ENCODE results near the gene UTP3. TPM values are rescaled to one million over a fixed set of nuclear protein-coding genes. Genes with fewer than 3 reads are reported as not detected.
"Not testable (repeated sequence)": the region's sequence is repeated elsewhere in the genome, so short reads cannot be mapped to it uniquely, and the experiment has no call there.

The UTP3 gene
- total RNA-seq, 4 donors from 2014 or later, result 3.7 to 23.1 (median 19.4) TPM

DNA sequence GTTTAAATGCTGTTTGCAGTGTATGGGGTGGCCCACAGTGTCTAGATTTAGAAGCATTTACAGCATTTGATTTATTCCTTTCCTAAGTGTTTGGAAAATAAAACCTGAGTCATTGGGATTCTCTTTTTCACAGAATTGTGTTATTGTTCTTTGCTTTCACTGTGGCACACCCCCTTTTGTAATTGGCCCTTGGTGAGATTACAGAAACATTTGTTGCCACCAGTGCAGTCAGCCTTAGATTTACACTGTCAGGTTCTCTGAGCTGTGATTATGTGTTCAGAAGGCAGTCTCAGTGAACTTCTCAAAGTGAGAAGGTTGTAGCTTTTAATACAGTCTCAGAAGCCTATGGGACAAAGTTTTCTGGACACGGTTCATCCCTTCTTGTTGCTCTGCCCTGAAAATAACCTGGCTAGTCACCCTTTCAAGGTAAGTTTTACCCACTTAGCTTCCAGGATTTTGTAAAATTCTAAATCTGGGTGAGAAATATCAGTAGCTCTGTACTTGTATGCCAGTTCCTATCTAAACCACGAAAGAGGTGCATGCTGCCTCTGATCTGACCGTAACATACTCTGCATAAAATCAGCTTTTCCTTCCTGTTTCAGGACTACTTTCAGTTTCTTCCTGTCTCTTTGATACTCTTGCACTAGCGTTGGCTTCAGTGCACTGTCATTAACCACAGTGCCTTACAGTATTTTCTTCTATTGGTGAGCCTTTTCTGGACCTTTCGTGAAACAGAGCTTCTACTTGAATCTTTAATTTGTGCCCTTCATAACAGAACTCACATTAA is 46.0 kb downstream of the UTP3 start:
- DNase-seq, result peak; percentile 26
- peaks cover 6 to 42% (median 12%) of the 10 kb centered on the region in 4 donors for H3K4me1 ChIP-seq
- in situ Hi-C loops (cut with MboI; ENCODE audit: low pct_ligation_motif_present in 1 of 4, low pct_unique_long_range_greater_than_20kb in 1 of 4, low sequenced_read_pairs in 3 of 4), result no loop called here
- H3K36me3 ChIP-seq, result no peaks in the 10 kb centered on the region
- peak overlapping the region; percentile 79 to 90 (median 83) for H3K27ac ChIP-seq
- intact Hi-C loops (cut with DNase I; ENCODE audit: low total_unique reads), result no loop called here
- TF ChIP-seq POLR2AphosphoS5 (IDR thresholded peaks at IDR 0.05) (peak in 2 of 3 donors; percentile 9 to 41), POLR2A (IDR thresholded peaks at IDR 0.05) (no peak)
- H3K27me3 ChIP-seq, result no peaks in the 10 kb centered on the region
- no peaks in the 10 kb centered on the region for H3K9me3 ChIP-seq
- WGBS, 2 donors (ENCODE audit: low coverage in 1 of 2), result 0 to 3% methylated on average over 4 to 5 of the region's 5 CpGs
- peak overlapping the region; percentile 0 to 55 (median 29) for H3K4me3 ChIP-seq

DNA sequence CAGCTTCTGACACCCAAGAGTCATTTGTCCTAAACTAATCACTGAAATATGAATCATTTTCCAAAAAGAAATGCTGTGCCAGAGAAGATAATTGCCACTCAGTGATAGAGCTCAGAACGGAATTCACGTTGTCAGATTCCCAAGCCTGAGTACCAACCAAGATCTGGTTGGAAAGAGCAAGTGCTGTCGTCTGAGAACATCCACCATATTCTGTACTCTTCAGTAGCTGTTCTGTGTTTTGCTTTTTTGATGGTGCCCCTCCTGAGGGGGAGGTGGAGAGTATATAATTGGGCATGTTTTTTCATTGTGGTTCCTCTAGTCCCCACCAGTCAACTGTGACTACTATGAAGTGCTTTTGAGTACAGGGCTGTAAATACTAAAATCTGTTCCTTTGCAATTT is 46.6 kb downstream of the UTP3 start:
- no peak for DNase-seq
- Histone ChIP-seq H3K36me3 (no peaks in the 10 kb centered on the region), H3K4me1 (peaks cover 6 to 46% (median 12%) of the 10 kb centered on the region in 4 donors), H3K27me3 (no peaks in the 10 kb centered on the region), H3K9me3 (no peaks in the 10 kb centered on the region), H3K4me3 (peak overlapping the region; percentile 0 to 55 (median 29)), H3K27ac (peak overlapping the region; percentile 79 to 90 (median 83))
- WGBS, 2 donors (ENCODE audit: low coverage in 1 of 2), result 4 to 6% methylated on average over 3 of the region's 3 CpGs
- in situ Hi-C loops (cut with MboI; ENCODE audit: low pct_ligation_motif_present in 1 of 4, low pct_unique_long_range_greater_than_20kb in 1 of 4, low sequenced_read_pairs in 3 of 4) (no loop called here), intact Hi-C loops (cut with DNase I; ENCODE audit: low total_unique reads) (no loop called here)
- TF ChIP-seq, protein P1, sequence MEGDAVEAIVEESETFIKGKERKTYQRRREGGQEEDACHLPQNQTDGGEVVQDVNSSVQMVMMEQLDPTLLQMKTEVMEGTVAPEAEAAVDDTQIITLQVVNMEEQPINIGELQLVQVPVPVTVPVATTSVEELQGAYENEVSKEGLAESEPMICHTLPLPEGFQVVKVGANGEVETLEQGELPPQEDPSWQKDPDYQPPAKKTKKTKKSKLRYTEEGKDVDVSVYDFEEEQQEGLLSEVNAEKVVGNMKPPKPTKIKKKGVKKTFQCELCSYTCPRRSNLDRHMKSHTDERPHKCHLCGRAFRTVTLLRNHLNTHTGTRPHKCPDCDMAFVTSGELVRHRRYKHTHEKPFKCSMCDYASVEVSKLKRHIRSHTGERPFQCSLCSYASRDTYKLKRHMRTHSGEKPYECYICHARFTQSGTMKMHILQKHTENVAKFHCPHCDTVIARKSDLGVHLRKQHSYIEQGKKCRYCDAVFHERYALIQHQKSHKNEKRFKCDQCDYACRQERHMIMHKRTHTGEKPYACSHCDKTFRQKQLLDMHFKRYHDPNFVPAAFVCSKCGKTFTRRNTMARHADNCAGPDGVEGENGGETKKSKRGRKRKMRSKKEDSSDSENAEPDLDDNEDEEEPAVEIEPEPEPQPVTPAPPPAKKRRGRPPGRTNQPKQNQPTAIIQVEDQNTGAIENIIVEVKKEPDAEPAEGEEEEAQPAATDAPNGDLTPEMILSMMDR (IDR thresholded peaks at IDR 0.05), result no peak
- TF ChIP-seq EP300 (IDR thresholded peaks at IDR 0.05; ENCODE audit: low read depth) (no peak), POLR2A (IDR thresholded peaks at IDR 0.05) (no peak), POLR2AphosphoS5 (IDR thresholded peaks at IDR 0.05) (no peak)

DNA sequence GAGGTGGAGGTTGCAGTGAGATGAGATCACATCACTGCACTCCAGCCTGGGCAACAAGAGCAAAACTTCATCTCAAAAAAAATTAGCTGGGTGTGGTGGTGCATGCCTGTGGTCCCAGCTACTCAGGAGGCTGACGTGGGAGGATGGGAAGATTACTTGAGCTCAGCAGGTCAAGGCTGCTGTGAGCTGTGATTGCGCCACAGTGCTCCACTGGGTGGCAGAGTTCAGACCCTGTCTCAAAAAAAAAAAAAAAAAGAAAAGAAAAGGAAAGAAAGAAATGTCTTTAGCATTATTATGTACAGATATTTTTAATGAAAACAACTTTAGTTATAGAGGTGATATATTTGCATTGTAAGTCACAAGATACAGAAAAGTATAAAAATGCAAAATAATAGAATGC is 47.6 kb downstream of the UTP3 start:
- H3K36me3 ChIP-seq; intact Hi-C loops (cut with DNase I; ENCODE audit: low total_unique reads); H3K27me3 ChIP-seq; H3K9me3 ChIP-seq; H3K4me3 ChIP-seq; in situ Hi-C loops (cut with MboI; ENCODE audit: low pct_ligation_motif_present in 1 of 4, low pct_unique_long_range_greater_than_20kb in 1 of 4, low sequenced_read_pairs in 3 of 4): not testable (repeated sequence)
- TF ChIP-seq, protein P1 (IDR thresholded peaks at IDR 0.05), result peak in 2 of 5 experiments; percentile 10 to 12
- peak; percentile 59 for DNase-seq
- 70 to 83% methylated on average over 1 to 2 of the region's 2 CpGs for WGBS, 2 donors (ENCODE audit: low coverage in 1 of 2)
- Histone ChIP-seq H3K4me1 (peaks cover 6 to 54% (median 12%) of the 10 kb centered on the region in 4 donors), H3K27ac (peak overlapping the region in 3 of 4 donors; percentile 80 to 90 (median 86))

DNA sequence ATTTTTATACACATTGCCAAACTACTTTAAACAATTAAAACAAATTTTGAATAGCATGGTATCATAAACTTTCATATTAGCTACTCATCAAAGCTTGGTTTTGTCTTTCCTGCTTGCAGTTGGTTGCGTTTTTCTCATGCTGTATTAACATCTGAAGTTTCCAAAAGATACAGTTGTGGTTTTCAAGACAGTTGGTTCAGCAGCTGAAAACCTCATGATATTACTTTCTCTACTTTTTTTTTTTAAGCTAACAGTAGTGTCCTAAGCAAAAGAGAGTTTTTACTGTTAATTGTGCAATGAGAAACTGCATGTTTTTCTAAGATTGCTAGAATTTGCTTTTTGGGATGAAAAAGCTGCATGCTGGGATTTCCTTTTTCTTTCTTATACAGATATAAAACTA is 48.7 kb downstream of the UTP3 start:
- no peaks in the 10 kb centered on the region for H3K27me3 ChIP-seq
- no peaks in the 10 kb centered on the region for H3K36me3 ChIP-seq
- no peak overlapping the region for H3K27ac ChIP-seq
- no peak overlapping the region for H3K4me3 ChIP-seq
- H3K9me3 ChIP-seq, result no peaks in the 10 kb centered on the region
- peaks cover 6 to 54% (median 12%) of the 10 kb centered on the region in 4 donors for H3K4me1 ChIP-seq
- DNase-seq, result no peak
- intact Hi-C loops (cut with DNase I; ENCODE audit: low total_unique reads), result no loop called here
- TF ChIP-seq EP300 (IDR thresholded peaks at IDR 0.05; ENCODE audit: low read depth), result no peak
- TF ChIP-seq, protein P1 (IDR thresholded peaks at IDR 0.05), result no peak
- TF ChIP-seq POLR2AphosphoS5 (IDR thresholded peaks at IDR 0.05), result no peak
- TF ChIP-seq POLR2A (IDR thresholded peaks at IDR 0.05), result no peak
- in situ Hi-C loops (cut with MboI; ENCODE audit: low pct_ligation_motif_present in 1 of 4, low pct_unique_long_range_greater_than_20kb in 1 of 4, low sequenced_read_pairs in 3 of 4), result no loop called here
- 53 to 75% methylated on average over 1 of the region's 1 CpG for WGBS, 2 donors (ENCODE audit: low coverage in 1 of 2)

All from transverse colon (tissue), 4 donors.